GM19324 (cell line): ENCODE data around the gene VPREB1.
"Not testable (repeated sequence)": the region's sequence is repeated elsewhere in the genome, so short reads cannot be mapped to it uniquely, and the experiment has no call there.

Experiments used
- ATAC-seq: cut with Tn5 transposase; IDR thresholded peaks from one replicate; pipeline ENCODE4 v1.9.1; 2021; ENCODE audit warnings: mild to moderate bottlenecking, moderate library complexity; ENCODE audit not compliant: unreplicated experiment, low FRiP score

VPREB1 gene

GRCh38 chr22:22292656-22293055 lies 48.1 kb downstream of the VPREB1 start:
- not testable (repeated sequence) for ATAC-seq

GRCh38 chr22:22293436-22293835 lies 48.9 kb downstream of the VPREB1 start:
- ATAC-seq: not testable (repeated sequence)

- not testable (repeated sequence) for ATAC-seq
Measured at GRCh38 chr22:22294641-22295040, 50.1 kb downstream of the VPREB1 start.
